HG02763 (cell line): ENCODE results near the gene KMT2E.
"Not testable (repeated sequence)": the region's sequence is repeated elsewhere in the genome, so short reads cannot be mapped to it uniquely, and the experiment has no call there.

Source experiments
- ATAC-seq: cut with Tn5 transposase; IDR thresholded peaks from one replicate; pipeline ENCODE4 v1.9.1; 2021; ENCODE audit warnings: mild to moderate bottlenecking, moderate library complexity; ENCODE audit not compliant: unreplicated experiment

The KMT2E gene

GRCh38 chr7:105022458-105022857, 8.5 kb downstream of the KMT2E start:
- ATAC-seq, result no peak

DNA sequence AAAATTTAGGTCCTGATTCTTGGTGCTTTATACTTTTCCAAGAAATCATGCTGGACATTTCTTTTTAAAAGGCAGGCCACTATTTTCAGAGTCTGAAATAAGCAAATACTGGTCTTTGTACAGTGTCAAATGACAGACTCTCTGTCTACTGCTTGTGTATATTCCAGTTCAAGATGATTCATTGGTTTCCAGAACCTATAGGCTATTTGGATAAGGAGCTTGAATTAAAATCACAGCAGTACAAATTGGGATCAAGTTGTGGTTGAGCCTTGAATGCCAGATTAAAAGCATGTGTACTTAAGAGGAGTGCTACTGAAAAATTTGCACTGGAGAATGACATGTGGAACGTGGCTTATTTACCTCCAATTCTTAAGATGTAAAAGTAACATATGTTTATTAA, 10.7 kb downstream of the KMT2E start:
- no peak for ATAC-seq

GRCh38 chr7:105026750-105027149, 12.7 kb downstream of the KMT2E start:
- no peak for ATAC-seq

DNA sequence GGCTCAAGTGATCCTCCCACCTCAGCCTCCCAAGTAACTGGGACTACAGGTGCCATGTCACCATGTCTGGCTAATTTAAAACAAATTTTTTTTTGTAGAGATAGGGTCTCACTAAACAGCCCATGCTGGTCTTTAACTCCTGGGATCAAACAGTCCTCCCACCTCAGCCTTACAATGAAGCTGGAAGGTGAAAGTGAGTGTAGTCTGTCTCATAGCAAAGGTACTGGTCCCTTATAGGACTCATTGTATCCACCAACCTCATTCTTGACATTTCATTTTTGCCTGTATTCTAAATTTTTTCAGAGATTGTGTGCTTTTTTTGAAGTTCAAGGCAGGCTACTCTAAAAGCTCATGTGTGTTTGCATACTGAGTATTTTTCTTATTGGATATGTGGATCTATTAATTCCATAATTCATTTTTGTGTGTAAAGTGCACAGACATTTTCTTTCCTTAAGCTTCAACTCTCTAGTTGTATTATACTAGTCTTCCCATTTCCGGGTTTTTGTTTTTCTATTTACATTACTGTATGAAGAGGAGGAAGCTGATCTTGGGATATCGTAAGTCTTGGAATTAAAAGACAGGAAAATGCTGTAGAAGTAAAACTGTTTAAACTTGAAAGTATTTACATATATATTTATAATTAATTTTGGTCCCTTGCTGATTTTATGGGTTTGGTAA, 13.3 kb downstream of the KMT2E start:
- ATAC-seq, result no peak

- no peak for ATAC-seq
These were observed 14.0 kb downstream of the KMT2E start for GRCh38 chr7:105028004-105028403.

DNA sequence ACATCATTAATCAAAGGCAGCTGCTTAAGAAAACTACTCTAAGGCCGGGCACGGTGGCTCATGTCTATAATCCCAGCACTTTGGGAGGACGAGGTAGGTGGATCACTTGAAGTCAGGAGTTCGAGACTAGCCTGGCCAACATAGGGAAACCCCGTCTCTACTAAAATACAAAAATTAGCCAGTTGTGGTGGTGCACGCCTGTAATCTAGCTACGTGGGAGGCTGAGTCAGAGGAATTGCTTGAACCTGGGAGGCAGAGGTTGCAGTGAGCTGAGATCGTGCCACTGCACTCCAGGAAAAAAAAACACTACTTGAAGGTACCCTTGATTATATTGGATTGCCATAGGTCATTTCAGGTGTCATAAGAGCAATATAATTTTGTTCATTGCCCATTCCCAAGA, 14.9 kb downstream of the KMT2E start:
- ATAC-seq, result not testable (repeated sequence)

- ATAC-seq, result no peak
These were observed 16.4 kb downstream of the KMT2E start for GRCh38 chr7:105030447-105030846.

GRCh38 chr7:105032553-105033214, 18.7 kb downstream of the KMT2E start:
- no peak for ATAC-seq

- no peak for ATAC-seq
These were observed 21.3 kb downstream of the KMT2E start for GRCh38 chr7:105035349-105035748.

DNA sequence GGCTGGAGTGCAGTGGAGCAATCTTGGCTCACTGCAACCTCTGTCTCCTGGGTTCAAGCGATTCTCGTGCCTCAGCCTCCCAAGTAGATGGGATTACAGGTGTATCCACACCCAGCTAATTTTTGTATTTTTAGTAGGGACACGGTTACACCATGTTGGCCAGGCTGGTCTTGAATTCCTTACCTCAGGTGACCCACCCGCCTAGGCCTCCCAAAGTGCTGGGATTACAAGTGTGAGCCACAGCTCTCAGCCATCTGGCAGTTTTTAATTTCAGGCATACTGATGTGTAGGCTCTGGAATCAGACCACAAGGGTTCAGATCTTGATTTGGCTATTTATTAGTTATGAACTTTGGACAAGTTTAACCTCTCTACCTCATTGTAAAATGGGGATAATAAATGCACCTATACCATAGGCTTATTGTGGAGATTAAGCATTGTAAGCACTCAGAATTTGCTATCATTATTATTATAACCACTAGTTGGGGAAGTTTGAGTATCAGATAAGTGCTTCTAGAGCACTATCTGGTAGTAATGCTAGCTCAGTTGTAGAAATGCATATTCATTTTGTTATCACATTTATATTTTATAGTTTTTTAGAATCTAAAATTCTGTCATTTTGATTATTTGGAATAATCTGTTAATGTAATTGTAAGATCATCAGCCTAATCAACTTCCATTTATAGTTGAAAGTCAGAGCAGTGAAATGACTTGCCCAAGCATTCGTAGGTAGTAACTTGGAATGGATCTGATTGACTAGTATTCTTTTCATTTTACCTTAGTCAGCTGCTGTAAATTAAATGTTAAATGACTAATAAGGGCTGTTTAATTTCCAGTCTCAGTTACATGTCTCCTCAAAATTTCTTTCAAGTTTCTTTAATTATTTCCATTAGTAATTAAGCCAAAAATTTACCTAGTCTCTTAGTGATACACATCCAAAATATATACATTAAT, 22.5 kb downstream of the KMT2E start:
- ATAC-seq, result no peak

DNA sequence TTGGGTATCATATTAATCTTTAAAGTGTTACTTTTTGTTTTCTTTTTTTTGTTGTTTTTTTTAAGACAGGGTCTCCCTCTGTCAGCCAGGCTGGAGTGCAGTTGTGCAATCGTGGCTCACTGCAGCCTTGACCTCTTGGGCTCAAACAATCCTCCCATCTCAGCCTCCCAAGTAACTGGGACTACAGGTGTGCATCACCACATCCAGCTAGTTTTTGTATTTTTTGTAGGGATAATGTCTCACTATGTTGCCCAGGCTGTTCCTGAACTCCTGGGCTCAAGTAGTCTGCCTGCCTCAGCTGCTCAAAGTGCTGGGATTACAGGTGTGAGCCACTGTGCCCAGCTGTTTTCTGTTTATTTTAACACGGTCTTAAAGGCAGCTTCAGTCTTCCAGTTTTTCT, 23.3 kb downstream of the KMT2E start:
- ATAC-seq, result no peak

DNA sequence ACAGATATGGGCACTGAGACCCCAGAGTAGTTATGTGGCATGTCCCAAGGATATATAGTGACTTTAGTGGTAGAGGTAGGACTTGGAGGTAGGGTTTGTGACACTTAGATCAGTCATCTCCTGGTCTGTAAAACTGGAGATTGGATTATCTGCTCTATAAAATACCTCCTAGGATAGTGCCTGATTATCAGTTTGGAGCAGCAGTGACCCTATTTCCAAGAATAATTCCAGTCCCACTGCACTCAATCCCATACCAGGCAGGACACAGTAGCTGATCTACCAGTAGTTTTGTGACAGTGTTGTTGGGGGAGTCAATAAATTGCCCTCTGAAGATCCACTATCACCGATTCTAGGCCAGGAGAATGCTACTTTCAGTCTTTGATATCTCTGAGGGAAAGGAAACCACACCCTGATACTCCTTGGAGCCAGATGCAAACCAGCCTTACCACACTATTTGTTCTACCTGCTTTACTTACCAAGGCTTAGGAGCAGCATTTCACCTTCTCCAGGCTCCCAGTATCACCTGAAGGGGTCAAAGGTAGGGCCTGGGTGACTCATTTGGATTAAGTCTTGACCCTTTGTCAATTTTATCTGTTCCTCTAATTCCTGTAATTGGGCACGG, 30.6 kb downstream of the KMT2E start:
- ATAC-seq, result no peak

GRCh38 chr7:105046414-105046813, 32.4 kb downstream of the KMT2E start:
- ATAC-seq, result no peak

DNA sequence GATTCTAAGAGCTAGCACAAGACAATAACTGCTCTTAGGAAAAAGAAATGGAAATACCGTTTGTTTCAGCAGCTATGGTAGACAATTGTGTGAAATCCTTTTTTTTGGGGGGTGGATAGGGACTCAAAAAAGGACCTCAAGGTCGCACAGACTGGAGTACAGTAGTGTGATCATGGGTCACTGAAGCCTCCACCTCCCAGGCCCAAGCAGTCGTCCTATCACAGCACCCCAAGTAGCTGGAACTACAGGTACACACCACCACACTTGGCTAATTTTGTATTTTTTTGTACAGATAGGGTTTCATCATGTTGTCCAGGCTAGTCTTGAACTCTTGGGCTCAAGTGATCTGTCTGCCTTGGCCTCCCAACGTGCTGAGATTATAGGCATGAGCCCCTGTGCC, 33.9 kb downstream of the KMT2E start:
- no peak for ATAC-seq

- no peak for ATAC-seq
These were observed 36.5 kb downstream of the KMT2E start for GRCh38 chr7:105050493-105050892.

- not testable (repeated sequence) for ATAC-seq
These were observed 36.9 kb downstream of the KMT2E start for GRCh38 chr7:105050899-105051298.

DNA sequence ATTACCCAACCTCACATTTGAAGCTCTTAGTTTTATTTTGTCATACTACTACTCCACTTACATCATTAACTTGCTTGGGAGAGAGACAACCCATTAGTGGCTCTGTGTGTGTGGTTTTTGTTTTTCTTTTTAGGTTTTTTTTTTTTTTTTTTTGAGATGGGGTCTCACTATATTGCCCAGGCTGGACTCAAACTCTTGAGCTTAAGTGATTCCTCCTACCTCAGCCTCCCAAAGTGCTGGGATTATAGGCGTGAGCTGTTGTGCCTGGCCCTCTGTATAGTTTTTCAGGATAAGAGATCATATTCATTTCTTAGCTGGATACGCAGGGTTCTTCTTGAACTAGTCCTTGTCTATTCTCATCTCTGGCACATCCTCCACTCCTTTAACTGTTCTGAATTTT, 41.1 kb downstream of the KMT2E start:
- ATAC-seq, result no peak

- ATAC-seq, result no peak
These were observed 41.6 kb downstream of the KMT2E start for GRCh38 chr7:105055621-105056020.

DNA sequence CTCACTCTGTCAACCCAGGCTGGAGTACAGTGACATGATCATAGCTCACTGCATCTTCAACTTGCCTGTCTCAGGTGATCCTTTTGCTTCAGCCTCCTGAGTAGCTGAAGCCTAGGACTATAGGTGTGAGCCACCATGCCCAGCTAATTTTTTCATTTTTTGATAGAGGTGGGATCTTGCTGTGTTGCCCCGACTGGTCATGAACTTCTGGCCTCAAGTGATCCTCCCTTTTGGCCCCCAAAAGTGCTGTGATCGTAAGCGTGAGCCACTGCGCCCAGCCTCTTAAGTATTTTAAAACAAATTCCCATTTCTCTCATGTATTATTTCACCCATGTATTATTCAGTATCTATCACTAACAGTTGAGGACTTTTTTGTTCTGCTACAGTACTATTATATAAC, 43.5 kb downstream of the KMT2E start:
- ATAC-seq, result no peak

GRCh38 chr7:105060437-105060836, 46.4 kb downstream of the KMT2E start:
- no peak for ATAC-seq

GRCh38 chr7:105060923-105061322, 46.9 kb downstream of the KMT2E start:
- ATAC-seq, result no peak
